ENCODE measurements around the gene MT1F. TPM values are rescaled to one million over a fixed set of nuclear protein-coding genes. Genes with fewer than 3 reads are reported as not detected.

MT1F gene
- total RNA-seq, 1 experiment from 2014 or later, result not detected

DNA sequence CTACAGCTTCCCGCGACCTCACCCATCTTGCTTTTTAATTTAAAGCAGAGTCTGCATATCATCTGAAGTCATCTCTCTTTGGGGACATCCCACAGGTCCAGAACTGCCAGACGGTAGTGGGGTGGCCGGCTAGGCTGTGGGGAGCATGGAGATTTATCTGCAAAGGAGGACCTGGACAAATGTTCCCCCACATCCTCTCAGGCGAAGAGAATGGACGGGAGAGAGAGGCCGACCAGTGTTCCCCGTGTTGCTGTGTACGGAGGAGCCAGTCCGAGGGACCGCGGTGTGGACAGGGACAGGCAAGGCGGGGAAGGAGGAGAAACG lies 26.0 kb upstream of the MT1F start:
- H3K9me3 ChIP-seq (replicated peaks), result no peaks in the 10 kb centered on the region
- DNase-seq (ENCODE audit: low read depth in 1 of 2, low spot score in 2 of 2), result no peak
- peak overlapping the region; percentile 38 for H3K4me3 ChIP-seq
- no peak overlapping the region for H3K27ac ChIP-seq
- peaks cover 16% of the 10 kb centered on the region for H3K4me1 ChIP-seq (replicated peaks)
- H3K36me3 ChIP-seq, result no peaks in the 10 kb centered on the region; the same call in 1 of the 2 replicates
- no peaks in the 10 kb centered on the region; the same call in 1 of the 2 replicates for H3K27me3 ChIP-seq (replicated peaks)

DNA sequence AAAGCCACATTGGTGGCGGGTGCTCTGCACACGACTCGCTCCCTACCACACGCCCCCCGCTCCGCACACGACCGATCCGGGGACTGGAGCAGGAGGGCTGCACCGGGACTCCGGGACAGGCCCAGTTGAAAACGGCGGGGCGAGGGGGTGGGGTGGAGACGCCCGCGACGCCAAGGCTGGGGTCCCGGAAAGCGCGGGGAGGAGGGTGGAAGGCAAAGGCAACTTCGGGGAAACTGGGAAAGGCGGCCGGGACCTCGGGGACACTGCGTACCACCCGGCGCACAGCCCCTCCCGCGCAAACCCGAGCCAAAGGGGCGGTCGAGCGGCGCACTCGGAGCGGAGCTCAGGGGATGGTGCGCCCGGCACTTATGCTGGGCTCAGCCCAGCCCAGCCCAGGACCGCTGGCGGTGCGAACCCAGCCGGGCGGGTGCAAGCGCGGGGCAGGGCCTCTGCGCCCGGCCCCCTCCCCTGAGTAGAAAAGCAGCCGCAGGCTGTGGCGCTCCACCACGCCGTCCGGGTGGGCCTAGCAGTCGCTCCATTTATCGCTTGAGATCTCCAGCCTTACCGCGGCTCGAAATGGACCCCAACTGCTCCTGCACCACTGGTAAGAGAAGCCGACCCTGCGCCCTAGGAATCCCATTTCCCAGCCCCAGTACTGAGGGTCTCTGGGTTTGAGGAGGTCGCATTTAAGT lies 25.5 kb upstream of the MT1F start, which contains the start of gene MT1M:
Gene MT1M (plus strand): TSS at position 504 of the 692 bp plus-strand sequence. CDS start 73 bp downstream, at position 577.
- H3K27ac ChIP-seq, result no peak within 1 kb of the TSS
- peak within 1 kb of the TSS; percentile 38 for H3K4me3 ChIP-seq
- H3K9me3 ChIP-seq (replicated peaks), result no peaks in the 10 kb centered on the region
- H3K4me1 ChIP-seq (replicated peaks), result peaks cover 10% of the 10 kb centered on the region
- no peaks in the 10 kb centered on the region for H3K36me3 ChIP-seq
- peaks cover 2% of the 10 kb centered on the region; the same call in 1 of the 2 replicates for H3K27me3 ChIP-seq (replicated peaks)
- no peak for DNase-seq (ENCODE audit: low read depth in 1 of 2, low spot score in 2 of 2)

DNA sequence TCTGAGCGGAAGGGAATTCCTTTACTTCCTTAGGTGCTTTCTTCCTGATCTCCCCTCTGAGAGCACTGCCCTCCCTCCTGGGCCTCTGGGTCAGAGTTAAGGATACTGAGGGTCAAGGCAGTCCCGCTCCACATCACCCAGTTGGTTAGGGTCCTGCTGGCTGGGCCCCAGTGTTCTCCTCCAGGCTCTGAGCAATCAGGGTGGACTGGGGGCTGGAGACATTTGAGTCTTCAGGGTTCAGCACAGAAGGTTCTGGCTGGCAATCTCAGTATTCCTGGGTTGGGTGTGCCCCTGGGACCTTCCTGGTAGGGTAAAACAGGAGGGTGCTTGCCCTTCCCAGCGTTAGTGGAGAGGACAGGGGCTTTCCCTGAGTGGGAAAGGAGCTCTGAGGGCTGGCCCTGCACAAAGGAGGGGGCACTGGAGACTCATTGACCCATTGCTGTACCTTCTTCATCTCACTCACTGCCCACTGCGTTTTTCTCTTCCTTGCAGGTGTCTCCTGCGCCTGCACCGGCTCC lies 24.9 kb upstream of the MT1F start:
- Histone ChIP-seq H3K36me3 (no peaks in the 10 kb centered on the region), H3K4me3 (peak overlapping the region; percentile 38; the same call in 1 of the 2 replicates), H3K27me3 (replicated peaks) (peaks cover 6% of the 10 kb centered on the region; the same call in 1 of the 2 replicates), H3K27ac (no peak overlapping the region), H3K4me1 (replicated peaks) (peaks cover 7% of the 10 kb centered on the region), H3K9me3 (replicated peaks) (no peaks in the 10 kb centered on the region)
- no peak for DNase-seq (ENCODE audit: low read depth in 1 of 2, low spot score in 2 of 2)

DNA sequence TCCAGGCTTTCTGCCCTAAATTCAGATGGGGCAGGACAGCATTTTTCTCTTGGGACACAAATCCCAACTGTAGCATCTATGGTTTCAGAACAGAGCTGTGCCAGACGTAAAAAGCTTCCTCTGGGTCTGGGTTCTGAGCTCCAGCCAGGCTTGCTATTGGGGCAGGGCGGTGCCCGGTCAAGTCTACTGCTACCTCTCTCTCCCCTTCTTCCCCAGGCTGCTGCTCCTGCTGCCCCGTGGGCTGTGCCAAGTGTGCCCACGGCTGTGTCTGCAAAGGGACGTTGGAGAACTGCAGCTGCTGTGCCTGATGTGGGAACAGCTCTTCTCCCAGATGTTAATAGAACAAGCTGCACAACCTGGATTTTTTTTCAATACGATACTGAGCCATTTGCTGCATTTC lies 24.2 kb upstream of the MT1F start:
- Histone ChIP-seq H3K27me3 (replicated peaks) (peaks cover 13% of the 10 kb centered on the region), H3K36me3 (no peaks in the 10 kb centered on the region), H3K27ac (no peak overlapping the region), H3K4me1 (replicated peaks) (peaks cover 7% of the 10 kb centered on the region), H3K9me3 (replicated peaks) (no peaks in the 10 kb centered on the region), H3K4me3 (no peak overlapping the region)
- no peak for DNase-seq (ENCODE audit: low read depth in 1 of 2, low spot score in 2 of 2)

DNA sequence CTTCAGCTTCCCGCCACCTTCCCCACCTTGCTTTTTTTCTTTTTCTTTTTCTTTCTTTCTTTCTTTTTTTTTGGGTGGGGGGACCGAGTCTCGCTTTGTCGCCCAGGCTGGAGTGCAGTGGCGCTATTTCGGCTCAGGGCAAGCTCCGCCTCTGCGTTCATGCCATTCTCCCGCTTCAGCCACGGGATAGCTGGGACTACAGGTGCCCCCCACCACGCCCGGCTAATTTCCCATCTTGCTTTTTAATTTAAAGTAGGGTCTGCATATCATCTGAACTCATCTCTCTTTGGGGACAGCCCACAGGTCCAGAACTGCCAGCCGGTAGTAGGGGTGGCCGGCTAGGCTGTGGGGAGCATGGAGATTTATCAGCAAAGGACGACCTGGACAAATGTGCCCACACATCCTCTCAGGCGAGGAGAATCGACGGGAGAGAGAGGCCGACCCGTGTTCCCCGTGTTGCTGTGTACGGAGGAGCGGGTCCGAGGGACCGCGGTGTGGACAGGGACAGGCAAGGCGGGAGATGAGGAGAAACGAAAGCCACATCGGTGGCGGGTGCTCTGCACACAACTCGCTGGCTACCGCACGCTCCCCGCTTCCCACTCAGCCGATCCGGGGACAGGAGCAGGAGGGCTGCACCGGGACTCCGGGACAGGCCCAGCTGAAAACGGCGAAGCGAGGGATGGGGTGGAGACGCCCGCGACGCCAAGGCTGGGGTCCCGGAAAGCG lies 22.9 kb upstream of the MT1F start:
- Histone ChIP-seq H3K9me3 (replicated peaks) (no peaks in the 10 kb centered on the region), H3K27me3 (replicated peaks) (peaks cover 26% of the 10 kb centered on the region), H3K4me1 (replicated peaks) (peaks cover 7% of the 10 kb centered on the region), H3K4me3 (no peak overlapping the region), H3K36me3 (no peaks in the 10 kb centered on the region), H3K27ac (no peak overlapping the region)
- DNase-seq (ENCODE audit: low read depth in 1 of 2, low spot score in 2 of 2), result no peak

DNA sequence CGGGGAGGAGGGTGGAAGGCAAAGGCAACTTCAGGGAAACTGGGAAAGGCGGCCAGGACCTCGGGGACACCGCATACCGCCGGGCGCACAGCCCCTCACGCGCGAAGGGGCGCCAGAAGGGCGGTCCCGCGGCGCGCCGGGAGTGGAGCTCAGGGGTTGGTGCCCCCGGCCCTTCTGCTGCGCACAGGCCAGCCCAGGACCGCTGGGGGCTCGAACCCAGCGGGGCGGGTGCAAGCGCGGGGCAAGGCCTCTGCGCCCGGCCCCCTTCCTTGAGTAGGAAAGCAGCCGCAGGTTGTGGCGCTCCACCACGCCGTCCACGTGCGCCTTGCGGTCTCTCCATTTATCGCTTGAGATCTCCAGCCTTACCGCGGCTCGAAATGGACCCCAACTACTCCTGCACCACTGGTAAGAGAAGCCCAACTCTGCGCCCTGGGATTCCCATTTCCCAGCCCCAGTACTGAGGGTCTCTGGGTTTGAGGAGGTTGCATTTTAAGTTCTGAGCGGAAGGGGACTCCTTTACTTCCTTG lies 22.3 kb upstream of the MT1F start:
- Histone ChIP-seq H3K36me3 (no peaks in the 10 kb centered on the region), H3K27ac (no peak overlapping the region), H3K4me3 (no peak overlapping the region), H3K27me3 (replicated peaks) (peaks cover 29% of the 10 kb centered on the region), H3K4me1 (replicated peaks) (peaks cover 7% of the 10 kb centered on the region), H3K9me3 (replicated peaks) (no peaks in the 10 kb centered on the region)
- DNase-seq (ENCODE audit: low read depth in 1 of 2, low spot score in 2 of 2), result no peak

DNA sequence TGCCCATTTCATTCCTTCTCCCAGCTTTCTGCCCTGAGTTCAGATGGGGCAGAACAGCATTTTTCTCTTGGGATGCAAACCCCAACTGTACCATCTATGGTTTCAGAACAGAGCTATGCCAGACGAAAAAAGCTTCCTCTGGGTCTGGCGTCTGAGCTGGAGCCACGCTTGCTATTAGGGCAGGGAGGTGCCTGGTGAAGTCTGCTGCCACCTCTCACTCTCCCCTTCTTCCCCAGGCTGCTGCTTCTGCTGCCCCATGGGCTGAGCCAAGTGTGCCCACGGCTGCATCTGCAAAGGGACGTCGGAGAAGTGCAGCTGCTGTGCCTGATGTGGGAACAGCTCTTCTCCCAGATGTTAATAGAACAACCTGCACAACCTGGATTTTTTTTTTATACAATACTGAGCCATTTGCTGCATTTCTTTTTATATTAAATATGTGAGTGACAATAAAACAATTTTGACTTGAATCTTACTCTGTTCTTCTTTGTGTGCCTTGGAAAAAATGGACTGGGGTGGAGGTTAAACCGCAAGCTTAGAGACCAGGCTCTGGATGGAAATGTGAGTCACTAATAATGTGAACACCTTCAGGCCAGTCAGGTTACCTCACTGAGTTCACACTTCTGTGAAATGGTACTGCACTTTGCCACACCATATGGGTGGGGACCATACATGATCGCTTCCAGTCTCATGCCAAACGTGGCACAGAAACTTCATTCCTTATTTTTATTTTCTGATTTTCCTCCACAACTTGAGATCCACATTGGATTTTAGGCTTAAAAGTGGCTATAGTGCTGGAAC lies 20.9 kb upstream of the MT1F start:
- Histone ChIP-seq H3K4me3 (no peak overlapping the region), H3K27ac (no peak overlapping the region), H3K4me1 (replicated peaks) (peaks cover 7% of the 10 kb centered on the region), H3K9me3 (replicated peaks) (no peaks in the 10 kb centered on the region), H3K36me3 (no peaks in the 10 kb centered on the region), H3K27me3 (replicated peaks) (peaks cover 29% of the 10 kb centered on the region)
- no peak for DNase-seq (ENCODE audit: low read depth in 1 of 2, low spot score in 2 of 2)

DNA sequence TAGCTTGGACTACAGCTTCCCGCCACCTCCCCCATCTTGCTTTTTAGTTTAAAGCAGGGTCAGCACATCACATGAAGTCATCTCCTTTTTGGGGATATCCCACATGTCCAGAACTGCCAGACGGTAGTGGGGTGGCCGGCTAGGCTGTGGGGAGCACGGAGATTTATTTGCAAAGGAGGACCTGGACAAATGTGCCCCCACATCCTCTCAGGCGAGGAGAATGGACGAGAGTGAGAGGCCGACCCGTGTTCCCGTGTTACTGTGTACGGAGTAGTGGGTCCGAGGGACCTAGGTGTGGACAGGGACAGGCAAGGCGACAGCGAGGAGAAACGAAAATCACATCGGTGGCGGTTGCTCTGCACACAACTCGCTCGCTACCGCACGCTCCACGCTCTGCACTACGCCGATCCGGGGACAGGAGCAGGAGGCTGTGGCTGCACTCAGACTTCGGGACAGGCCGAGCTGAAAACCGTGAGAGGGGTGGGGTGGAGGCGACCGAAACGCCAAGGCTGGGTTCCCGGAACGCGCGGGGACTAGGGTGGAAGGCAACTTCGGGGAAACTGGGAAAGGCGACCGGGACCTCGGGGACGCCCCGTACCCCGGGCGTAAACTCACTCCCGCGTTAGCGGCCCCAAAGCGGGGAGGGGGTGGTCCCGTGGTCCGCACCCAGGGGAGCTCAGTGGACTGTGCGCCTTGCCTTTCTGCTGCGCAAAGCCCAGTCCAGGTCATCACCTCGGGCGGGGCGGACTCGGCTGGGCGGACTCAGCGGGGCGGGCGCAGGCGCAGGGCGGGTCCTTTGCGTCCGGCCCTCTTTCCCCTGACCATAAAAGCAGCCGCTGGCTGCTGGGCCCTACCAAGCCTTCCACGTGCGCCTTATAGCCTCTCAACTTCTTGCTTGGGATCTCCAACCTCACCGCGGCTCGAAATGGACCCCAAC lies 19.7 kb upstream of the MT1F start, which contains the start of gene MT1A:
Gene MT1A (plus strand): TSS at position 853 of the 937 bp plus-strand sequence. CDS start 73 bp downstream, at position 926.
- Histone ChIP-seq H3K4me1 (replicated peaks) (no peaks in the 10 kb centered on the region), H3K4me3 (no peak within 1 kb of the TSS), H3K27ac (no peak within 1 kb of the TSS), H3K36me3 (no peaks in the 10 kb centered on the region), H3K9me3 (replicated peaks) (no peaks in the 10 kb centered on the region), H3K27me3 (replicated peaks) (peaks cover 41% of the 10 kb centered on the region)
- DNase-seq (ENCODE audit: low read depth in 1 of 2, low spot score in 2 of 2), result no peak

DNA sequence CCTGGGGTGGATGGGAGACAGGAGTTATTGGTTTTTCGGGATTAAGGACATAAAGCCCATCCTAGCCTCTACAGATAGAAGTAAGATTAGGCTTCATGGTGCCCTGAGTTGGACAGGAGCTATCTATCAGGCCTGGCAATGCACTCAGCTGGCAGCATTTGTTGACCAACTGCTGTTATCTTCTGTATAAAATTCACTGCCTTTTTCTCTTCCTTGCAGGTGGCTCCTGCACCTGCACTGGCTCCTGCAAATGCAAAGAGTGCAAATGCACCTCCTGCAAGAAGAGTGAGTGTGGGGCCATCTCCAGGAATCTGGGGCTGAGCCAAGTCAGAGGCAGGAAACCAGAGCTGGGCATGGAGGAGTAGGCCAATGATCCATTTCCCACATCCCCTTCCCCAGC lies 18.7 kb upstream of the MT1F start:
- no peak for DNase-seq (ENCODE audit: low read depth in 1 of 2, low spot score in 2 of 2)
- H3K4me3 ChIP-seq, result no peak overlapping the region
- peaks cover 51% of the 10 kb centered on the region for H3K27me3 ChIP-seq (replicated peaks)
- H3K4me1 ChIP-seq (replicated peaks), result no peaks in the 10 kb centered on the region
- no peaks in the 10 kb centered on the region for H3K36me3 ChIP-seq
- H3K27ac ChIP-seq, result no peak overlapping the region
- no peaks in the 10 kb centered on the region for H3K9me3 ChIP-seq (replicated peaks)

DNA sequence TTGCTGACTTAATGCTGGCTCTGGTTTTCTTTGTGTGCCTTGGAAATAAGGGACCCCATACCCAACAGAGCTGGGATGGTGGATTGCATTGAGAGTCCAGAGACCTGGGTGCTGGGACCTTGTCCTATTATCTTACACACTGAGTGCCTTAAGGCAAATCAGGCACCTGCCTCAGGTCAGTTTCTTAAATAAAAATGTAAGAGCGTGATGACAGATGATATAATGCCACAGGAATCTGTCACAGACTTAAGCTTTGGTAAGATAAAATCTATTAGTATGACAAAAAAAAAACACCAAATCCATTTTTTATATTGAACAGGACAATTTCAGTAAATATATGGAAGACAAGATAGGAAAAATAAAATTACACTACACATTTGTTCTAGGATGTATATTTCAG lies 17.7 kb upstream of the MT1F start:
- Histone ChIP-seq H3K4me1 (replicated peaks) (no peaks in the 10 kb centered on the region), H3K9me3 (replicated peaks) (no peaks in the 10 kb centered on the region), H3K27me3 (replicated peaks) (peaks cover 59% of the 10 kb centered on the region), H3K4me3 (no peak overlapping the region), H3K36me3 (no peaks in the 10 kb centered on the region), H3K27ac (no peak overlapping the region)
- no peak for DNase-seq (ENCODE audit: low read depth in 1 of 2, low spot score in 2 of 2)

DNA sequence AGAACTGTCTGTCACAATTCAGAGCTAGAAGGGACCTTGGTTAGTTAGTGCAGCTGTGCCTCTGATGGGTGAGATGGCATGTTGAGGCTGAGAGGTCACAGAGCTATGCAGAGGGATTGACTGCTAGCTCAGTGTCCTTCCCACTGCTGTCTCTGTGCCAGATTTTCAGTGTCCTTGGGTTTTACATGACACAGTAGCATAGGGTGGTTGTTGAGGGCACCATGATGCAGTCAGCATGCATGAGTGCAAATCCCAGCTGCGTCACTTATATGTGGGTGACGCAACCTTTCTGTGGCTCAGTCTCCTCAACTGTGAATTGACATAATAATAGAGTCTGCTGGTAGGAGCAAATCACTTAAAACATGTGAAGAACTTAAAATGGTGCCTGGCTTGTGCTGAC lies 16.6 kb upstream of the MT1F start:
- no peak overlapping the region for H3K27ac ChIP-seq
- no peak for DNase-seq (ENCODE audit: low read depth in 1 of 2, low spot score in 2 of 2)
- H3K4me1 ChIP-seq (replicated peaks), result no peaks in the 10 kb centered on the region
- H3K9me3 ChIP-seq (replicated peaks), result no peaks in the 10 kb centered on the region
- H3K4me3 ChIP-seq, result no peak overlapping the region
- H3K36me3 ChIP-seq, result no peaks in the 10 kb centered on the region
- peaks cover 67% of the 10 kb centered on the region for H3K27me3 ChIP-seq (replicated peaks)

DNA sequence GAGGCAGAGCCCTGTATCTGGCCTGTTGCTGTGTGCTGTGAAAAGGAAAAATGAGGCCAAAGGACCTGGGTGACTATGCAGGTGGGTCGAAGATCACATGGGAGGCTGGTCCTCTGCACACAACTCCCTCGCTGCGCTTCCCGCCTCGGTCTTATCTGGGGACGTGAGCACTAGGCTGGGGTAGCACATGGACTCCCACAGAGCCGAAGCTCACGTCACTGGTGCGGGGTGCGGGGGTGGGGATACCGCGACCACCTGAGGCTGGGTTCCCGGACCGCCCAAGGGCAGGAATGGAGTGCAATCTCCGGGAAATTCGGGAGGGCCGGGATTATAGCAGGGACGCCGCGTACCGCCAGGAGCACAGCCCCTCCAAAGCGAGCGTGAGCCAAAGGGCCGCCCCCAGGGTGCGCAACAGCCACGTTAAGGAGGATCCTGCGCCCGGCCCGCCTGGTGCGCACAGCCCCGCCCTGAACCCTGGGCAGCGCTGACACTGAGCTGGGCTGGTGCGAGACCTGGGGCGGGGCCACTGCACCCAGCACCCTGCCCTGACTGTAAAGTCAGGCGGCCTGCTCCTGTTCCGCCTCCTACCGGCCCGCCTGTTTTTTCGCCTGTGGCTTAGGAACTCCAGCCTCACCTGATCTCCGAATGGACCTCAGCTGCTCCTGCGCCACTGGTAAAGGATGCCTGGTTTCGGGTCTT lies 14.5 kb upstream of the MT1F start:
- Histone ChIP-seq H3K4me1 (replicated peaks) (no peaks in the 10 kb centered on the region), H3K36me3 (no peaks in the 10 kb centered on the region), H3K27ac (no peak overlapping the region), H3K9me3 (replicated peaks) (no peaks in the 10 kb centered on the region), H3K27me3 (replicated peaks) (peaks cover 69% of the 10 kb centered on the region), H3K4me3 (no peak overlapping the region)
- no peak for DNase-seq (ENCODE audit: low read depth in 1 of 2, low spot score in 2 of 2)

Measured in SJSA1 (cell line).